Cerebellar cortex (tissue), 1 donor: ENCODE data around the gene CYP2S1.

Source experiments
- DNase-seq: peaks from one replicate; pipeline ENCODE4 v3.0.0-alpha.2; 2015; ENCODE audit warnings: low spot score

The CYP2S1 gene

DNA sequence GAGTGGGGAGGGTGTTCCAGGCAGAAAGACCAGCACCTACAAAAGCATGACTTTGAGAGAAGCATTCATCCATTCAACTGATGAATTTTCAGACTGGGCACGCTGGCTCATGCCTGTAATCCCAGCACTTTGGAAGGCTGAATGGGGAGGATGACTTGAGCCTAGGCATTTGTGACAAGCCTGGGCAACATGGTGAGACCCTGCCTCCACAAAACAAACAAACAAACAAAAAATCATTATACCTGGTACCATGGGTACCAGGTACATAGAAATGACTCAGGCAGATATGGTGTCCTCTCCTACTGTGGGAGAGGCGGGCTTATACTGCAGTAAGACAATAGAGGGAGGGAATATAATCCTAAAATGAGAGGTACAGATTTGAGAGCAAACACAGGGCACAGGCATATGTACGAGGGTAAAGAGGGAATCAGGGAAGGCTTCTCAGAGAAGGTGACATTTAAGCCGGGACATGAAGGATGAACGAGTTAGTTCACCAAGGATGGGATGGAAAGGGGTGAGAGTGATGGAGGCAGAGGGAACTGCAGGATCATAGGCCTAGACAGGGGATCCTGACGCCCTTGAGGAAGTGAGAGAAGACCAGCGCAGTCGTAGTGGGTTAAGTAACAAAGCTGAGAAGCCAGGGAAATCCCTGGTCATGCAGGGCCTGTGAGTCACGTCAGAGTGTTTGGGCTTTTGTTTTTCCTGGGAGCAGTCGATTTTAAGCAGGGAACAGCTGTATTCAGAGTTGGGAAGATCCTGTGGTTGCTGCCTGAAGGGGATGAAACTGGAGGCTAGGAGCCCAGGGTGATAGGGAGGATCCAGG is 2.9 kb downstream of the CYP2S1 start:
- no peak for DNase-seq

DNA sequence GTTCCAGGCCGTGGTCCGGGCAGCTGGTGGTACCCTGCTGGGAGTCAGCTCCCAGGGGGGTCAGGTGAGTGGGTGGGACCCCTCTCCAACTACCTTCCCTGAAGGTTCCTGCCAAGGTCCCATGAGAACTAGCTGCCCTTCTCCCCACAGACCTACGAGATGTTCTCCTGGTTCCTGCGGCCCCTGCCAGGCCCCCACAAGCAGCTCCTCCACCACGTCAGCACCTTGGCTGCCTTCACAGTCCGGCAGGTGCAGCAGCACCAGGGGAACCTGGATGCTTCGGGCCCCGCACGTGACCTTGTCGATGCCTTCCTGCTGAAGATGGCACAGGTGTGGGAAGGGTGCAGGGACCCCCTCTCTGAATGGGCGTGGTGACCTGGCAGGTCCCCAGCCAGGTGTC is 5.5 kb downstream of the CYP2S1 start:
- DNase-seq = no peak

DNA sequence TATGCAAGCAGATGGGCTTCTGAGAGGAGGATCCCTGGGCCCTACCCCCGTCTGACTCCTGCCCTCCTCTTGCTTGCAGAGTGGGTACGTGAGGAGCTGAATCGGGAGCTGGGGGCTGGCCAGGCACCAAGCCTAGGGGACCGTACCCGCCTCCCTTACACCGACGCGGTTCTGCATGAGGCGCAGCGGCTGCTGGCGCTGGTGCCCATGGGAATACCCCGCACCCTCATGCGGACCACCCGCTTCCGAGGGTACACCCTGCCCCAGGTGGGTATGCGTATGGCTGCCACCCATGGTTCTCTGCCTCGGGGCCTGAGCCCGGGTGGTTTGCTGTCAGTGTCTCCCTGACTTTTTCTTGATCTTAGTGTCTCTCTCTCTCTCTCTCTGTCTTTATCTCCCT is 10.4 kb downstream of the CYP2S1 start:
- DNase-seq = no peak

DNA sequence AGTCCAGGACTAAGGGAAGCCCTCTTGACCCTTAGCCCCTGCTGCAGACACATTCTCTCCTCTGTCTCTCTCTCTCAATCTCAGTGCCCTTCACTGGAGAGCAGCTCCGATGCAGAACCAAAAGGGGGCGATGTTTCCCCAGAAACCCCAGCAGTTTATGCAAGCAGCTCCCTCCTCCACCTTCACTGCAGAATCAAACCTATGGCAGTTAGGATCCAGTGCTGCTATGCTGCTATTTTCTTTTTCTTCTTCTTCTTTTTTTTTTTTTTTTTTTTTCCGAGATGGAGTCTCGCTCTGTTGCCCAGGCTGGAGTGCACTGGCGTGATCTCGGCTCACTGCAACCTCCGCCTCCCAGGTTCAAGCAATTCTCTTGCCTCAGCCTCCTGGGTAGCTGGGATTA is 11.3 kb downstream of the CYP2S1 start:
- DNase-seq = peak; percentile 73

DNA sequence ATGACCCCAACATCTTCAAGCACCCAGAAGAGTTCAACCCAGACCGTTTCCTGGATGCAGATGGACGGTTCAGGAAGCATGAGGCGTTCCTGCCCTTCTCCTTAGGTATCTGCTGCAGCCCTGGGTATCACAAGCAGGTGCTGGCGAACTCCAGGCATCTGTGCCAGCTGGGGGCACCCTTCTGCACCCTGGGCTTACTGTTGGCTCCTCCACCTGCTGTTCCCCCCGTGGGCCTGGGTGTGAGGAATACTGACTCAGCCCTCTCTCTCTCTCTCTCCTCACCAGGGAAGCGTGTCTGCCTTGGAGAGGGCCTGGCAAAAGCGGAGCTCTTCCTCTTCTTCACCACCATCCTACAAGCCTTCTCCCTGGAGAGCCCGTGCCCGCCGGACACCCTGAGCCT is 13.0 kb downstream of the CYP2S1 start:
- DNase-seq = no peak

DNA sequence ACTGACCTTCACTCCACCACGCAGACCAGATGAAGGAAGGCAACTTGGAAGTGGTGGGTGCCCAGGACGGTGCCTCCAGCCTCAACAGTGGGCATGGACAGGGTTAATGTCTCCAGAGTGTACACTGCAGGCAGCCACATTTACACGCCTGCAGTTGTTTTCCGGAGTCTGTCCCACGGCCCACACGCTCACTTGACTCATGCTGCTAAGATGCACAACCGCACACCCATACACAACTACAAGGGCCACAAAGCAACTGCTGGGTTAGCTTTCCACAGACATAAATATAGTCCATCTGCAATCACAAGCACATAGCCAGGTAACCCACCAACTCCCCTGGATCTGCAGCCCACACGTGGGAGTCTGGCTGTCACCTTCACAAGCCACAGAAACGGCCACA is 13.4 kb downstream of the CYP2S1 start:
- no peak for DNase-seq

DNA sequence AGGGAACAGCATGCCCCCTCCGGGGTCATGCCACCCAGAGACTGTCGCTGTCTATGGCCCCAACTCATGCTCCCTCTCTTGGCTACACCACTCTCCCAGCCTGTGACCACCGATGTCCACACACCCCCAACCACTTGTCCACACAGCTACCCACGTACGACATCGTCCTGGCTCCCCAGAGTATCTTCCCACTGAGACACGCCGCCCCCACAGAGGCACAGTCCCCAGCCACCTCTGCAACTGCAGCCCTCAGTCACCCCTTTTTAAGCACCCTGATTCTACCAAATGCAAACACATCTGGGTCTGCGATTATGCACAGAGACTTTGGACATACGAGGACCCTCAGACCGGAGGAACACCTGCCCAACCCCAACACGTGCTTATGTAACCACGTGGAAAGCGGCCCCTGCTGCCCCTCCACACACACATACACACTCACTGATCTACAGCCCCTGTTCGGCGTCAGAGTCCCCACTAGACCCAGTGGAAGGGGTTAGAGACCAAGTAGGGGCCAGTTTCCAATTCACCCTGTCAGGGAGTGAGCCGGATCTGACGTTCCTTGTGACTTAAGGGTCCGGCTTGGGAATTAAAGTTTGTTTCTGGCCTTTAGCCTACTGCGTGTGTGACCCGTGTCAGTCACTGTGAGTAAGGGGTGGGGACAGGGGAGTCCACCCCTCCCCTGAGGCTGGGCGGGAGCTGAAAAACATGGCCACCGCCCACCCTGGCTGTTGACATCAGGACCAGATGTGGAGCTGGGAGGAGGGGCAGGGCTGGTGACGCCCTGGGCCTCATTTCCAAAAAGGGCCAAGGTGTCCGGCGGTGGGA is 14.1 kb downstream of the CYP2S1 start:
- DNase-seq = peak; percentile 17

DNA sequence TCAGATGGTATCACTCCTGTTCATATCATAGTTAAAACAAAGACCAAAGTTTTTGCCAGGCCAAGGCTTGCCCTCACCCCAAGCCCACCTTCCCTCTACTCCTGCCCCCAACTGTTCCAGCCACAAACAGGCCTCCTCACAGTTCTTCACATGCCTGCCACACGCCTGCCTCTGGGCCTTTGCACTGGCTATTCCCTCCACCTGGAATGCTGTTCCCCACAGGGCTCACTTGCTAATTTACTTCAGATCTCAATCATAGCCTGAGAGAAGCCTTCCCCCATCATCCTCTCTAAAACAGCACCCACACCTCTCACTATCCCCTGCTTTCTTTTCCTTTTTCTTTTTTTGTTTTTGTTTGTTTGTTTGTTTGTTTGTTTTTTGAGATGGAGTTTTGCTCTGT is 21.1 kb downstream of the CYP2S1 start:
- no peak for DNase-seq

DNA sequence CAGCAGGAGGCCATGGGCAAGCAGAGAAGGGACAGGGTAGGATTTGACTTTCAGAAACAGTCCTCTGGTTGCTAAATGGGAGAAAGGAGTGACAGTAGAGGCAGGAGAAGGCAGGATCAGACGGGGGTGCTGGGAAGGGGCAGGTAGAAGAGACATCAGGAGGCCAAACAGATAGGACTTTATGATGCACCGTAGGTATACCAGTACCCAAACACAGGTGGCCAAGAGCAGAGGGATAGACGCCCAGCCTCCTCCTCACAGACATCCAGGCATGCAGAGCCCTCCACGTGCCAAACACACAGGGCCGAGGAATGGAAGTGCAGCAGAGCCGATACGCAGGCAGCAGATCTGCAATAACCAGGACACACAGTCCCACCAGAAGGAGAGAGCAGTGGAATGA is 24.7 kb downstream of the CYP2S1 start:
- DNase-seq = no peak

DNA sequence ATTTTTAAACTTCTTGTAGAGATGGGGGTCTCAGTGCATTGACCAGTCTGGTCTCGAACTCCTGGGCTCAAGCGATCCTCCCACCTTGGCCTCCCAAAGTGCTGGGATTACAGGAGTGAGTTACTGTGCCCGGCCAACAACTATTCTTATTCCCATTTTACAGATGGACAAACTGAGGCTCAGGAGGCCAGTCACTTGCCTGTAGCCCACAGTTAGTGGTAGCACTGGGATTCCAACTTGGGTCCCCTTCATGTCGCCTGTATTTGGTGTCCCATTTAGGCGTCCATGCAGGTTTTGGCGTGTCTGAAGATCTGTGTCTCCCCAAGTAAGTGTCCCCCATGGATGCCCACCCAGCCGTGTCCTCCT is 25.2 kb downstream of the CYP2S1 start:
- DNase-seq = no peak

DNA sequence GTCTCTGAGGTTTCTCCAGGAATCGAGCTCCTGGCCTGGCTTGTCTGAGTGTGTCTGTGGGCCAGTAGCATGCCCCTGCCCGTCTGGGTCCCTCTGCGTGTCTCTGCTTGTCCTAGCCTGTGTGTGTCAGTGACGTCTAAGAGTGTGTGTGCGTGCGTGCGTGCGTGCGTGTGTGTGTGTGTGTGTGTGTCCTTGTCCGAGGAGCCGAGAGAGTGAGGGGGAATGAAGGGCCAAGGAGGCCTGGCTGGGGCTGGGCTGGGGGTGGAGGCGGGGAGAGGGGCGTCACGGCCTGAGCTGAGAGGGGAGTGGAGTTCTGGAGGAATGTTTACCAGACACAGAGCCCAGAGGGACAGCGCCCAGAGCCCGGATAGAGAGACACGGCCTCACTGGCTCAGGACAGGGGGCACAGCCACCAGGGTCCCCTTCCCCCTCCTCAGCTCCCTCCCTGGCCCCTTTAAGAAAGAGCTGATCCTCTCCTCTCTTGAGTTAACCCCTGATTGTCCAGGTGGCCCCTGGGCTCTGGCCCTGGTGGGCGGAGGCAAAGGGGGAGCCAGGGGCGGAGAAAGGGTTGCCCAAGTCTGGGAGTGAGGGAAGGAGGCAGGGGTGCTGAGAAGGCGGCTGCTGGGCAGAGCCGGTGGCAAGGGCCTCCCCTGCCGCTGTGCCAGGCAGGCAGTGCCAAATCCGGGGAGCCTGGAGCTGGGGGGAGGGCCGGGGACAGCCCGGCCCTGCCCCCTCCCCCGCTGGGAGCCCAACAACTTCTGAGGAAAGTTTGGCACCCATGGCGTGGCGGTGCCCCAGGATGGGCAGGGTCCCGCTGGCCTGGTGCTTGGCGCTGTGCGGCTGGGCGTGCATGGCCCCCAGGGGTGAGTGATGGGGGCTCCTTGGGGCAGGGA is 25.8 kb downstream of the CYP2S1 start, which contains the start of gene AXL:
AXL (plus strand) TSS at position 609 of the 893 bp plus-strand sequence; CDS start at position 779, 170 bp downstream.
- peak; percentile 79 for DNase-seq

DNA sequence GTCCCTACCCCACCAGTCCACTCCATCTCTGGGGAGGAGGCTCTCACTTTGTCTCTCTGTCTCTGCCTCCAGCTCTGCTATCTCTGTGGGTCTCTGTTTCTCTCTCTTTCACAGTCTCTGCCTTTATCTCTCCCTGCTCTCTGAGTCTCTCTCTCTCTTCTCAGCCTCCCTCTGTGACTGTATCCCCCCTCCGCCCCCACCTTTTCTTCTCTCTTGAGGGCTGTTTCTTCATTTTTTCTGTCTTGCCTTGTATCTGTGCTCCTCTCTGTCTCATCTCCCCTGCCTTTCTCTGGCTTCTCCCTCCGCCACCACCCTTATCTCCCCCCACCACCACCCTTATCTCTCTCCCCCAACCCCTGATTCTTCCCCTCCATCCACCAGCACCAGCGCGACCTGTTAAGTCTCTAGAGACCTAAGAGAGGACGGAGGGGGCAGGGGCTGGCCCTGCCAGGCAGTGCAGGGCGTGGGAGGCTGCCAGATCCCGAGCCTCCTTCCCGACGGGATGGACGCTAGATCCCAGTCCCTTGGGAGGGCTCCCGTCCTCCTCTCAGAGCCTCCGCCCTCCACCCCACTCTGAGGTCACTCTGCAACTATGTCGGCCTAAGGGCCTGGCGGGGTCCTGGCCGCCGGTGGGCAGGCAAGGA is 27.0 kb downstream of the CYP2S1 start:
- DNase-seq = no peak

DNA sequence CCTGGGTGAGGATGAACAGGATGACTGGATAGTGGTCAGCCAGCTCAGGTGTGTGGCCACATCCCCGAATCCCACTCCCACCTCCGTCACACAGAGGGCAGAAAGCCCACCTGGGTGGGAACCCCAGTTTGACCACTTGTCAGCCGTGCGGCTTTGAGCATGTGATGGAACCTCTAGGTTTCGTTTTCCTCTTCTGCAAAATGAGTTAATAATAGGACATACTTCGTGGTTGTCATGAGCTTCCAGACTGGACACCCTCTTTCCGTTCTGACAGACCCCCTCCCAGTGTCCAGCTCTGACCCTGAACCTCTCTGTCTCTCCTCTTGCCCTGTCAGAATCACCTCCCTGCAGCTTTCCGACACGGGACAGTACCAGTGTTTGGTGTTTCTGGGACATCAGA is 27.8 kb downstream of the CYP2S1 start:
- DNase-seq = no peak

DNA sequence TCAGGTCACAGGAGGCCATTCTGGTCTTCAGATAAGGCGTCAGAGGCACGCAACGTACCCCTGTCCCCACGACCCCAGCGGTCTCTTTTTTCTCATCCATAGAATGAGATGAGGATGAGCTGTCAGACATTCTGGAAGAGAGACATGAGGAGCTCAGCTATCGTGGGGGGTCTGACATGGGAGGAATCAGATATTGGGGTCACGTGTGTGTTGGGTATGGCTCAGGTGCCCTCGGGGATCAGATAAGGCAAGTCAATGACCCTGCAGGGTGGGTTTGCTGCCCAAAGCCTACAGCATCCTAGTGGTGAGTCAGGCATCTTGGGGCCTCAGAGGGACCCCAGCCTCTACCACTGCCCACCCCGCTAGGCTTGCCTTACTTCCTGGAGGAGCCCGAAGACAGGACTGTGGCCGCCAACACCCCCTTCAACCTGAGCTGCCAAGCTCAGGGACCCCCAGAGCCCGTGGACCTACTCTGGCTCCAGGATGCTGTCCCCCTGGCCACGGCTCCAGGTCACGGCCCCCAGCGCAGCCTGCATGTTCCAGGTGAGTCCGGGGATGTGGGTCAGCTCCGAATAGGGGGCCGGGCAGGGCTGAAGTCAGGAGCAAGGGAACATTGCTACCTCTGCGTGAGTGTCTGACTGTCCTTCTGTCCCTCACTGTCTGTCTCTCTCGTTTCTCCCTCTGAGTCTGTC is 28.6 kb downstream of the CYP2S1 start:
- DNase-seq = no peak

DNA sequence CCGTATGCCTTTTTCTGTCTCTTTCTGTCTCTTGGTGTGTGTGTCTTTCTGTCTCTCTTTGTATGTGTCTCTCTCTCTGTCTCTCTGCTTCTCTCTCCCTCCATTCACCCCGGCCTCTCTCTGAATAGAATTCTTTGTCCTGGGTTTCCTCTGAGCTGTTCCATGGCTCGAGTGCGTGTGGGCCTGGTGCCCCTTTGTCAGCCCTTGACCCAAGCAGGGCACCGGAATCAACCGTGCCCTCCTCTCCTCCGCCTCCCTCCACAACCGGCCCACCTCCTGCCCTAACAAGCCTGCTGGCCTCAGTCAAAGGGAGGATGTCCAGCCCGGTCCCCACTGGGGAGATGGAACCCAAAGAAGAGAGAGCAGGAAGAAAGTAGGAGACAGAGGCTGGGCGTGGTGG is 29.2 kb downstream of the CYP2S1 start:
- no peak for DNase-seq

DNA sequence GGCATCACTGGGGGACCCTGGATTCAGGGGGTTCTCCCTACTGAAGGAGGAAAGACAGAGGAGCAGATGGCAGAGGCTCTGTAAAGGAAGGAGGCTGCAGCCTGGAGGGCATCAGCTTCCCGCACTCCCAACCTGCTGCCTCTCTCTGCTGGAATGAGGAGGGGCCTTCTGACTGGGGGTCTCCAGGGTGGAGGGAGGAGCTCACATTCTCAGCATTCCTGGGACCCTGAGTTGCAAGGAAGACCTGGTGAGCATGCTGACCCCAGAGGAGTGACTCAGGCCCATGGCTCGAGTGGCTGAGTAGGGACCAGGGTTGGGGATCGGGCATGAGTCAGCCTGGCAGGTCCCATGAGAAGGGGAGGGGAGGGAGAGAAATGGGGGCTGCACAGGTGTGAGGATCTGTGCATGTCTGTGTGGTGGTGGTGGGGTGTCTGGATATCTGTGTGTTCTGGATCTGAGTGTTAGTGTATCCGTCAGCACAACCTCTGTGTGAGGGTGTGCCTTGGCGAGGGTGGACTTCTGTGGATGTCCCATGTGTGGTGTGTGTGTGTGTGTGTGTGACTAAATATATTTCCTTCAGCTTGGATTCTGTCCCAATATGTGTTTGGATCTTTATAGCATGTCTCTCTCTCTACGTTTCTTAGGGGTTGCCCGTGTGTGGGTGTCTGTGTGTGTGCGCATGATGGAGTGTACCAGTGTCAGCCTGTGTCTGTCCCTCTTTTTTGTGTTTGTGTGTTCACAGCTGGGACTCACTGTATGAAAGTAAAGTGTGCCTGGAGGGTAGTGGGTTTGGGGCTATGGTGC is 30.6 kb downstream of the CYP2S1 start:
- DNase-seq = no peak

DNA sequence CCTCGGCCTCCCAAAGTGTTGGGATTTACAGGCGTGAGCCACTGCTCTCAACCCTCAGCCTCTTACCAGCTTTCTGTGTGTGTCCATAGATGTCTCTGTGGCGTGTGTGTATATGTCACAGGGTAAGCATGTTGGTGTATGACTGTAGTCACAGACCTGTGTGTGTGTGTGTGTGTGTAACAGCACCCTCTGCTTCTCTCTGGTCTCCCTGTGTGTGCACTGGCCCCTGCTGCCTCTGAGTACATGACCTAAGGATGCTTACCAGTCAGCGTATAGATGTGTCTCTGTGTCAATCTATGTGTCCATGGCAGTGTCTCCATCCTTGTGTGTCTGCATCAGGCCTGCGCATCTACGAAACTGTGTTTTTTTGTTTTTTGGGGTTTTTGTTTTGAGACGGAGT is 31.6 kb downstream of the CYP2S1 start:
- DNase-seq = no peak

DNA sequence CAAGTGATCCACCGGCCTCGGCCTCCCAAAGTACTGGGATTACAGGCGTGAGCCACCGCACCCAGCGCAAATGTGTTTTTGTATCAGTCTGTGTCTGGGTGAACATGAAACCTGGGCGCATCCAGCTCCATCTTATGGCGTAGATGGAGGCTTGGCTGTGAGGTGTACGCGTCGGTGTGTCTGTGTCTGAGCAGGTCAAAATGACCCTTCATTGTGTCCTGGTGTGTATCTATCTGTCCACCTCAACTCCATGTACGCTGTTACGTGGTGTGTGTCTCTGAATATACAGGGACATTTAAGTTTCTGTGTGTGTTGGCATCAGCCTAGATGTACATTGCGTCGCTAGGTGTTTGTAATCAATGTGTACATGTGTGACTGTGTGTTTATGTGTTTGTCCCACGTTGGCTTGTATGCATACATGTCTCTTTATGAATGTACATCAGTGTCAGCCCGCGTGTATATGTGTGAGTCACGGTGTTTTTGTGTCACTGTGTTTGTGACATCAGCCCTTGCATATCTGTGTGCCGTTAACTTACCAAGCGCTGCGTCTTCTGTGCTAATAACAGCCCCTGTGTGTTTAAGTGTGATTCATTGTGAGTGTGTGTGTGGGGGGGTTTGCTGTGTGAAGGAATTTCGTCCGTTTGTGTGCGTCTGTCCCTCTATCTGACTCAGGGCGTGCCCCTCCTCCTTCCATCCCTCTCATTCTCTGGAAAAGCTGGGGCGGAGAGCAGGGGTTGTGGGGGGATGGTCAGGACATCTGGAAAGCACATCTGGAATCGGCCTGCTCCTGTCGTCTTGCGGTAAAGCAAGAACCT is 32.4 kb downstream of the CYP2S1 start:
- DNase-seq = no peak

DNA sequence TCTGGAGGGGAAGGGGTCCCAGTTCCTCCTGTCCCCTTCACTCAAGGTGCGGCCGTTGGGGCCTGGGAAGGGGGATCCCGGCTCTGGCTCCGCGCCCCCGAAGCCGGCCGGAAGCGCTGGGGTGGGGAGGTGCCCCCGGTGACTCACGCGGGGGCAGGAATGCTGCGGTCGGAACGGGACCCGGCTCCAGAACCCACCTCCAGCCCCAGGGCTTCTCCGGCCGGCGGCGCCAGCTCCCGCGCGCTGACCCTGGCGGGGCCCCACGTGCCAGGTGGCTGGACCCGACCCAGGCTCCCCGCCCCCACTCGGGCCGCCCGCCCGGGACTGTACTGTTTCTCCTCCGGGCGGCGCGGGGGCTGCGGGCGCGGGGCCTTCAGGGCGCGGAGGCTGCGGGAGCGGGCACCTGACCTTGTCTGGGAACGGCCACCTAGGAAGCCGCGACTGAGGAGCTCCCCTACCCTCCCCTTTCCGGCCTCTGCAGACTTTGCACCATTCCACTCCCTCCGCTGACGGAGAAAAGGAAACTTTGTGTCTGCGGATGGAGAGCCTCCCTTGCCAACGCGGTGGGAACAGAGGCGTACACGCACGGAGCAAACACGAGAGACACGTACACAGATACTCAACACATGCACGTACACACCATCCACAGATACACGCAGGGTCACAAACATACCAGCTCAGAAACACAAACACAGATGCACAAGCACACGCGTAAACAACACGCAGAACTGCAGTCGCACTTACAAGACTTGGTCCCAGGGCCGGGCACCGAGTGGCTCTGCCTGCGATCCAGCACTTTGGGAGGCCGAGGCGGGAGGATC is 33.2 kb downstream of the CYP2S1 start:
- no peak for DNase-seq
